GM18498 (cell line): Measurements from ENCODE around the gene TMPRSS2.

Source experiments
- ATAC-seq: cut with Tn5 transposase; IDR thresholded peaks from one replicate; pipeline ENCODE4 v1.9.1; 2021; ENCODE audit warnings: mild to moderate bottlenecking, moderate library complexity; ENCODE audit not compliant: unreplicated experiment

Gene TMPRSS2

DNA sequence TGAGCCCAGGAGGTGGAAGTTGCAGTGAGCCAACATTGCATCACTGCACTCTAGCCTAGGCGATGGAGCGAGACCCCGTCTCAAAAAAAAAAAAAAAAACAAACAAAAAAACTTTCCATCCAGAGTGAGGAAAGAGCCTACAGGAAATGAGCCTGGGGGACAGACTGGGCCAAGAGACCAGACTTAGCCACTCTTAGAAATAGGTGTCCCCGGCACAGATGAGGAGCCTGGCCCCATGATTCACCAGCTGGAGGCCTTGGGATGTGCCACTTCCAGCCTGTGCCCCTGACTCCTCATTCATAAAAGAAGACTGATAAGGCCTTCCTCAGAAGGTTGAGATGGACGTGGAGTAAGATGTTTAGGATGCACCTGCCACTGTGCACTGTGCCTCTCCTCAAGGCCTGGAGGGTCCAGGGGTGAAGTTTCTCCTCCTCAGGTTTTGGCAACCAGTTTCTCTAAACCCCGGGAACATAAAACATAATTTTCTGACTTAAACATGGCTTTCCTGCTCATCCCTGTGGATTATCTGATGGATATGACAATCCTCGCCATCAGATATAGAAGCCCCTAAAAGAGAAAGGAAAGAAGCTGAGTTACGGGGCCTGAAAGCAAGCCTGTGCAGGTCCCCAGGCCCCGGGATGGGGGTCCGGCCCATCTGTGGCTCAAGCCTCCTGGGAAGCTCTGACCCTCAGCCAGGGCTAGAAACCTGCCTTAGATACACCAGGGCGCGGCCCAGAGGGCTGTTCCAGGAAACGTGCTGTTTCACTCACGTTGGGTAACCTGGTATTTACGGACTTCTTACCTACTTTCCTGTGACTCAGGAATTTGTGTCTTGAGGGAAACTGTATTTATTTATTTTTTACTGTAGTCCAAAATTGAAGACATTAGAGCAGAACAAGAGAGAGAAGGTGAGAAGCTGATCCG lies 55.9 kb downstream of the TMPRSS2 start:
- ATAC-seq: no peak

DNA sequence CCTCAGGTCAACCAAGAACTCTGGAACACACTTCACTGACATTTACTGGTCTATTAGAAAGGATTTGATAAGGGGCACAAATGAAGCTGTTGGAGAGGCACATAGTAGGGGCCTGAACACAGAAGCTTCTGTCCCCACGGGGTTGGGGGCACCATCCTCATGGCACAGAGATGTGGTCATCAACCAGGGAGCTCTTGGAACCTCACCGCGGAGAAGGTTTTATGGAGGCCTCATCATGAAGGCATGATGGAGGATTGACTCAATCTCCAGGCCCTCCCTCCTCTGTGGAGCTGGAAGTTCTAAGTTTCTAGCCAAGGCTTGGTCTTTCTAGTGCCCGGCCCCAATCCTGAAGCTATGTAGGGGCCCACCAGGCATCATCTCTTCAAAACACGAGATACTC lies 58.3 kb downstream of the TMPRSS2 start:
- ATAC-seq: no peak

DNA sequence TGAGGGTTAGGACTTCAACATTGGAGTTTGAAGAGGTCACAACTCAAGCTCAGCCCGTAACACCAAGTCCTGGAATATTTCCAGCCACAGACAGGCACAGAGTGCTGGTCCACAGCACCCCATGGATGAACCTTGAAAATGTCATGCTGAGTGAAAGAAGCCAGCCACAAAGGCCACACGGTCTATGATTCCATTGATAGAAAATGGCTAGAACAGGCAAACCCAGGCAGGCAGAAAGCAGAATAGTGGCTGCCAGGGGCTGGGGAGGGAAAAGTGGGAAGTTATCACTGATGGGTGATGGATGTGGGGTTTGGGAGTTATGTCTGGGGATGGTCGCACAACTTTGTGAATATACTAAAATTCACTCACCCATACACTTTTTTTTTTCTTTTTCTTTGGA lies 60.6 kb downstream of the TMPRSS2 start:
- no peak for ATAC-seq

- ATAC-seq: no peak
These were observed 61.4 kb downstream of the TMPRSS2 start for GRCh38 chr21:41446586-41446985.

DNA sequence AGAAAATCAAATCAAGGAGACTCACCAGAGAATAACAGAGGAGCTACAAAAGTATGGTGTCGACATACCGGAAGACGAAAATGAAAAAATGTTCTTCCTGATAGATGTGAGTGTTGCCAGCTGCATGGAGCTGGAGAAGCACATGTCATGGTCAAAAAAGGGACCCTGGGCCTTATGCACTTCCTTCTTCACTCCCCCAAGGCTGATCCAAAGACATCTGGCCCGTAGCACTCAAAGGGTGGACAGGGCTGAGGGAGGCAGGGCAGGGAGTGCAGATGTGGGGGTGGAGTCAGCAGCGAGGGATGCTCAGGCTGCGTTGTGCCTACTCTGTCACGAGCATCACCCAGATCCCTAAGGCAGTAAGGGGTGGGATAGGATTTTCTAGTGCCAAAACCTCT lies 62.5 kb downstream of the TMPRSS2 start:
- no peak for ATAC-seq

DNA sequence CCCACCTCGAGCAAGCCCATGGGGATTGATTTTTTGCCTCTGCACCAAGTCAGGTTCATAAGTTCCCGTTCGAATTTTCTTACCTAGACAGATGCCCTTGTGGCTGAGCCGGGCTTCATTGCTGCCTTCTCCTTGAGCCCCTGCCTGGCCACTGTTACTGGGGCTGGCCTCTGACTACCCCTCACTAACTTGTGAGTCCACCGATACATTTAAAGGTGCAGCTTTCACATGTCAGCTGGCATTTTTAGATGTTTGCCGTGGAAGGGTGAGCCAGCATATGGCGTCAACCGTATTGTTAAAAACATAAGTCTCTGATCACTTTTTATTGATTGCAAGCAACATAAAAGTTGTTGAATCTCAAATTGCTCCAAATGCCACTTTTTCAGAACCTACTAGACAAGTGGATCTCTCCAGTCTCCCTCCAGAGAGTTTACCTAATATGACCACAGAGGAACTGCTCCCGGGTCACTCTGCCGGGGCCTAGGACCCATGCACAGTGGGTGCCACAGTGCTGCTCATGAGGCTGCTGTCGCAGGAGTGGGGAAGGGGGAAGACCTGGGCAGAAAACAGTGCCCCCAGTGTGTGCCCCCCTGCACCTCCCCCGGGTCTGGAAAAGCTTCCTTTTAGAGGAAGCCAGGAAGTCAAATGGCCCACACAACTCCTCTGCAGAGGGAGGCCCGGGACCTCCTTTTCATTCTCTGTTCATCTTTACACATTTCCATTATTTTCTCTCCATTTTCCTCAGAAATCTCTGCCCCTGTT lies 63.1 kb downstream of the TMPRSS2 start:
- no peak for ATAC-seq

DNA sequence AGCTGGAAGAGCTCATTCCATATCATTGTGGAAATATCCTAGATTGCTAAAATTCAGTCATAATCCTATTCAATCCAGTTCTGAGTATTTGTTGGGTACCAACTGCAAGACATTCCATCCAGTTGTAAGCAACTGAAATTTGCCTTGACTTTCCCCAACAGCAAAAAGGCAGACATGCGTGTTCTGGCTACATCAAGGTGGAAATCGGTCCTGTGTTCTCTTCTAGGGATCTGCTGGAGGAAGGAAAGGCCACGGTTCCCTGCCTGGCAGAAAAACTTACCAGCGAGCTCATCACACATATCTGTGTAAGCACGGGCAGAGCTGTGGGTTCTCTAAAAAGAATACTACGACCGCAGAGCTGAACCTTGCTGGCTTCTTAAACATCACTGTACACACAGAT lies 64.4 kb downstream of the TMPRSS2 start:
- ATAC-seq: no peak

DNA sequence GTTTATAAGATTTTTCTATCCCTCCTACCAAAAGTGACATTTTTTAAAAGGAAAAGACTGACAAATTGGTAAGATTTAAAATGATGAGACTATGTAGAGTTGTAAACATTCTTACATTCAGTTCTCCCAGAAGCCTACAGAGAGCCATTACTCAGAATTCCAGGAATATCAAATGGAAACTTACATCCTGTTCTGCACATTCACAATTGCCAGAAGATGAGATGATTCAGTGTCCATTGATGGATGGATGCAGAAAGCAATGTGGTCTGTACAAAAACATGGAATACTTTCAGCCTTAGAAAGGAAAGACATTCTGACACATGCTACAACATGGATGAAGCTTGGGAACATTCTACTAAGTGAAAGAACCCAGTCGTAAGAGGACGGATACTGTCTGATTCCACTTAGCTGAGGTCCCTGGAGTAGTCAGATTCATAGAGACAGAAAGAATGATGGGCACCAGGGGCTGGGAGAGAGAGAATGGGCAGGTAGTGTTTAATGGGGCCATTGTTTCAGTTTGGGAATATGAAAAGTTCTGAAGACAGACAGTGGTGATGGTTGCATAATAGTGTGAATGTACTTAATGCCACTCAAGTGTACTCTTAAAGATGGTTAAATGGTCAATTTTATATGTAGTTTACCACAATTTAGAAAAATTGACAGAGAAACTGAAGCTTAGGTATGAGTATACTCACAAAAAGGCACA lies 65.3 kb downstream of the TMPRSS2 start:
- ATAC-seq: no peak

- ATAC-seq: no peak
These were observed 66.4 kb downstream of the TMPRSS2 start for GRCh38 chr21:41441546-41441945.

DNA sequence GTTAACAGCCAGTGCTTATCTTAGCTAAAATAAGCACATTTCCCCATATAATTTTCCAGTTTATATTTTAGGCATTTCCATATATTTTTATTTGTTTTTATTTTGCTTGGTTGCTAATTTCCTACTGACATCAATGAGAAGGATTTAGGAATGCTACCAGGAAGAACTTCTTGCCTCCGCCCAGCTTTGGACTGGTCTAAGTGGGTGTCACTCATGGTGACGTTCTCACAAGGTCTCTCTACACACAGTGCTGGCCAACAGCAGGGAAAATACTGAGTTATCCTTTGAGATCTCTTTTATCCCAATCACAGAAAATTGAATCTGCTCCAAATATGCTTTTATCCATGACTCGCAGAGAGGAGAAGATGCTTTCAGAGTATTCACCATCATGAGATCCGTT lies 68.7 kb downstream of the TMPRSS2 start:
- ATAC-seq: no peak

- ATAC-seq: no peak
These were observed 69.4 kb downstream of the TMPRSS2 start for GRCh38 chr21:41438425-41439113.

DNA sequence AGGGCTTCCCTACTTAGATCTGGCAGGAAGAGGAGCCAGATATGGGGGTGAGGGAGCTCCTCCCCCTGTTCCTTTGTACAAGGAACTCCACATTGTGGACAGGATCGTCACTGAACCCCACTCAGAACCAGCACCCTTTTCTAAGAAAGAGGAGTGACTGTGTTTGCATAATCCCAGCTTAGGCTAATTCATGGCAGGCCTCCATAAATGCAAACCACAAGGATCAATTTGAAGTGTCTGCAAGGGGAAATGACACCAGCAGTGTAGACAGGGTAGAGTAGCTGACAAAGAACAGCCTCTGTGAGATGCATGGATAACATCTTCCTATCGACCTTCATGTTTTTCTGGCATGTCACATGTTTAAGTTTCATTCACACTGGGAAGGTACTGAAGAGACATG lies 70.2 kb downstream of the TMPRSS2 start:
- ATAC-seq: no peak

DNA sequence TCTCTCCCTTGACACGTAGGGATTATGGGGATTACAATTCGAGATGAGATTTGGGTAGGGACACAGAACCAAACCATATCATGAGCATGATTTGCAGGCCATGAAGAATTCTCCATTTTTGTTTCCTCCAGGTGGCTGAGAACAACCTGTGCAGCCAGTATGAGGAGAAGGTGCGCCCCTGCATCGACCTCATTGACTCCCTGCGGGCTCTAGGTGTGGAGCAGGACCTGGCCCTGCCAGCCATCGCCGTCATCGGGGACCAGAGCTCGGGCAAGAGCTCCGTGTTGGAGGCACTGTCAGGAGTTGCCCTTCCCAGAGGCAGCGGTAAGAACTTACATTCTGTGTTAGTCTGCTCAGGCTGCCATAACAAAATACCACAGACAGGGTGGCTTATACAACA lies 72.3 kb downstream of the TMPRSS2 start:
- no peak for ATAC-seq

DNA sequence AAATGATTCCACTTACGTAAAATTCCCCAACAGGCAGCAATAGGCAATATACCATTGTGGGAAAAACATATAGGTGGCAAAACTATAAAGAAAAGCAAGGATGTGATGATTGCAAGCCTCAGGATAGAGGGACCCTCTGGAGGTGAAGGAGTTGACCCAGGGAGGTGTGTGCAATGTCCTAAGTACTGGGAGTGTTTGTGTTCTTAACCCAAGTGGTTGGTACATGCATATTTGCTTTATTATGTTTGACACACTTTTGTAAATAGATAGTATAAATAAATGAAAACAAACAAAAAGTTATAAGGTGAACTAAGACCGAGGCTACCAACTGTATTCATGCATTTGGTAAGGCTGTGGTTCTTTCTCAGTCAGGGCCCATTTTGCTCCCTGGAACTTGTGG lies 74.4 kb downstream of the TMPRSS2 start:
- no peak for ATAC-seq

GRCh38 chr21:41432562-41433460 lies 75.1 kb downstream of the TMPRSS2 start:
- no peak for ATAC-seq

DNA sequence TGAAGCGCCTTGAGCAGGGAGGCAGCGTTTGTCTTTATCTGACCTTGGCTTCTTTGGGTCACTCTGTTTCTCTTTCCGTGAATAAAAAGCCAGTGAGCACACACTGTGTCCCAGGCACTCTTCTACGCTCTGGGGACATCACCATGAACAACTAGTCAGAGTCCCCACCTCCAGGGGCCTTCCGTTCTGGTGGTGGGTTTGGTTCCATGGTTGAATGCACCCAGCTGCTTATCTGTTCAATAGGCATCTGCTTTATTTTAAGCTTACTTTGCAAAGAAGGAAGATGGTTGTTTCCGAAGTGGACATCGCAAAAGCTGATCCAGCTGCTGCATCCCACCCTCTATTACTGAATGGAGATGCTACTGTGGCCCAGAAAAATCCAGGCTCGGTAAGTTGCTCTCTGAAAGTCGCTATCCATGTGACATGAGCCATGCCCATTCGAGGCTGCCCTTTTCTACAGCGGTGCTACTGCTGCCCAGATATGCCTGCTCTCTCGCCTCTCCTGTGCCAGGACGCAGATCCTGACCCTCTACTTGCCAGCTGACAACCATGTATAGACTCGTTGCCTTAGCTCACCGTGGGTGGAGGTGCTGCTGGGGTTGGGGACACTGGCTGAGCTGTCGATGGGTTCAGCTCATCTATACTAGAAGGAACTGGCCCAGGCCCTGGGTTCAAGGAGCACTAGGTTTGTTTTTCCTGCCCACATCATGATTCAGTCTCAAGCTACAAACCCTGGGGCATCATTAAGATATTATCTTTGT lies 76.0 kb downstream of the TMPRSS2 start:
- ATAC-seq: peak; percentile 74

DNA sequence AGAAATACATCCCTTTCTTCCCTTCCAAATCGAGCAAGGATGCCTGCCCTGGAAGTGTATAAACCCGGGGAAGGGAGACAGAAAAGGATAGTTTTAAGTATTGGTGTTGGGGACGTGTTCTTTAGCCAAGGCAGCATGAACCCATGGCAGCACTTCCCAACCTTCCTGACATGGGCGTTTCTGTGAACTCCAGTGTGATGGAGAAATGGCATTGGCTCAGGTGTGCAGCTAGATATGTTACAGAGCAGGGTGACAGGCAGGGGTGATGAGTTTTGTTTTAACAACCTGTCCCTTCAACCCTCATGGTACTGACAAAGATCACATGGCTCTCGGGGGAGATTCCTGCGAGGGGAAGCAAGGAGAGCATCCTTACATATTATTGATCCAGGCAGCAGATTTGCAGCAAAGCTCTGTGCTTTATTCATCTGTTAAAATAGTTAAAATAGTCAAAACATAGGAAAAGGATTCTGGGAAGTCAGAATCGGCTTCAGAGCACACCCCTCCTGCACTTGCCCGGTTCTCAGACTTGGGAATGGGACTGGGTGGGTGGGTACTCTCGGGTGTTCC lies 78.0 kb downstream of the TMPRSS2 start:
- ATAC-seq: no peak

DNA sequence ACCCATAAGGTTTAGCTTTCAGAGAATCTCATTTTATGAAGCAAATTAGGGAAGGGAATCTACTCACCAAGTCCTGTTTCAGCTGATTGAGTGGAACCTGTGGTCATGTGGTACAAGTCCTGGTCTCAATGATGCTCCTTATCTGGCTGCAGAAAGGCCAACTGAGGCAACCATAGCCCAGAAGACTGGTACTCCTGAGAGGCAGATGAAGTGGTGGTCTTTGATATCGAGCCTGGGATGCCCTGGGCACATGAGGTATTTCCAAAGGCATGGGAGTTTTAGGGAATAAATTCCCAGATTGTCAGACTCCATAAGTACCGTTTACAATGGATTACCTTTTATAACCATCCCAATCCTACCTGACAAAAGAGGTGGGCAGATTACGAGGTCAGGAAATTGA lies 78.7 kb downstream of the TMPRSS2 start:
- ATAC-seq: no peak

- no peak for ATAC-seq
These were observed 79.1 kb downstream of the TMPRSS2 start for GRCh38 chr21:41428847-41429246.
